ENCODE measurements around the gene NFATC3. TPM values are rescaled to one million over a fixed set of nuclear protein-coding genes. Genes with fewer than 3 reads are reported as not detected.

The NFATC3 gene
- total RNA-seq, 1 donor from 2014 or later = 34.2 TPM

GRCh38 chr16:68183046-68183445 is 97.9 kb downstream of the NFATC3 start:
- H3K4me3 Mint-ChIP-seq = no peak overlapping the region
- H3K36me3 ChIP-seq = peaks cover 7% of the 10 kb centered on the region
- no peaks in the 10 kb centered on the region for H3K27me3 ChIP-seq
- no peaks in the 10 kb centered on the region for H3K79me2 ChIP-seq (ENCODE audit: low read depth)
- peaks cover 40% of the 10 kb centered on the region for H3K36me3 Mint-ChIP-seq
- TF ChIP-seq EZH2 (IDR thresholded peaks at IDR 0.05) (no peak), EZH2phosphoT487 (IDR thresholded peaks at IDR 0.05) (no peak)
- TF ChIP-seq, protein P1, sequence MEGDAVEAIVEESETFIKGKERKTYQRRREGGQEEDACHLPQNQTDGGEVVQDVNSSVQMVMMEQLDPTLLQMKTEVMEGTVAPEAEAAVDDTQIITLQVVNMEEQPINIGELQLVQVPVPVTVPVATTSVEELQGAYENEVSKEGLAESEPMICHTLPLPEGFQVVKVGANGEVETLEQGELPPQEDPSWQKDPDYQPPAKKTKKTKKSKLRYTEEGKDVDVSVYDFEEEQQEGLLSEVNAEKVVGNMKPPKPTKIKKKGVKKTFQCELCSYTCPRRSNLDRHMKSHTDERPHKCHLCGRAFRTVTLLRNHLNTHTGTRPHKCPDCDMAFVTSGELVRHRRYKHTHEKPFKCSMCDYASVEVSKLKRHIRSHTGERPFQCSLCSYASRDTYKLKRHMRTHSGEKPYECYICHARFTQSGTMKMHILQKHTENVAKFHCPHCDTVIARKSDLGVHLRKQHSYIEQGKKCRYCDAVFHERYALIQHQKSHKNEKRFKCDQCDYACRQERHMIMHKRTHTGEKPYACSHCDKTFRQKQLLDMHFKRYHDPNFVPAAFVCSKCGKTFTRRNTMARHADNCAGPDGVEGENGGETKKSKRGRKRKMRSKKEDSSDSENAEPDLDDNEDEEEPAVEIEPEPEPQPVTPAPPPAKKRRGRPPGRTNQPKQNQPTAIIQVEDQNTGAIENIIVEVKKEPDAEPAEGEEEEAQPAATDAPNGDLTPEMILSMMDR (IDR thresholded peaks at IDR 0.05) = no peak
- H3F3A ChIP-seq (ENCODE audit: low read depth) = no peaks in the 10 kb centered on the region
- no peak overlapping the region for H3K9ac ChIP-seq
- H3K4me1 ChIP-seq = no peaks in the 10 kb centered on the region
- H3K4me3 ChIP-seq = no peak overlapping the region
- no peak overlapping the region for H3K27ac ChIP-seq
- H3K9me3 Mint-ChIP-seq = peaks cover 2% of the 10 kb centered on the region
- no peaks in the 10 kb centered on the region for H4K20me1 ChIP-seq (ENCODE audit: low read depth)
- H3K4me1 Mint-ChIP-seq = no peaks in the 10 kb centered on the region
- H2AFZ ChIP-seq (replicated peaks) = no peak overlapping the region
- H3K27me3 Mint-ChIP-seq (ENCODE audit: insufficient read depth, low read depth) = no peaks in the 10 kb centered on the region
- H3K9me3 ChIP-seq (ENCODE audit: low read depth) = no peaks in the 10 kb centered on the region
- no peak for DNase-seq (ENCODE audit: low spot score)
- H3K4me2 ChIP-seq = no peak overlapping the region
- H3K27ac Mint-ChIP-seq = no peak overlapping the region

DNA sequence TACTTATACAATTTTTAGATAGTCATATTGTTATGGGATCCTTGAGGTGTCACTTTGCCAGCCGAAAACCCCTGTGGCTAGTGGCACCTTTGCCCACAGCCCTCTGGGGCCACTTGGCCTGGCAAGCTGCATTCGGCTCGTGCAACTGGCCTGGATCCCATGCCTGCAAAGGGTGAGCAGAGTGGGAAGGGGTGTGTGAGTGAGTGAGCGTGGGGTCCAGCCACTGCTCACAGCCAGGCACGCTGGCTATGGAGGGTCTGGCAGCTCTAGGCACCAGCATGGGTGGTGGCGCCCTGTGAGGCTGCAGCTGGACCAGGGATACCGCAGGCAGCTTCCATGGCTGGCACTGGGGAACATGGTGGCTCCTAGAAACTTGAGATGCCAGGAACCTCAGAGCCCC is 101.7 kb downstream of the NFATC3 start:
- TF ChIP-seq EZH2 (IDR thresholded peaks at IDR 0.05) = no peak
- TF ChIP-seq, protein P1 (IDR thresholded peaks at IDR 0.05) = no peak
- TF ChIP-seq EZH2phosphoT487 (IDR thresholded peaks at IDR 0.05) = no peak
- no peaks in the 10 kb centered on the region for H3K4me1 ChIP-seq
- no peak overlapping the region for H3K4me2 ChIP-seq
- no peak overlapping the region for H3K4me3 Mint-ChIP-seq
- no peak overlapping the region for H2AFZ ChIP-seq (replicated peaks)
- H3K36me3 ChIP-seq = peaks cover 7% of the 10 kb centered on the region
- H3K4me3 ChIP-seq = no peak overlapping the region
- H3K36me3 Mint-ChIP-seq = peaks cover 47% of the 10 kb centered on the region
- no peaks in the 10 kb centered on the region for H3K9me3 ChIP-seq (ENCODE audit: low read depth)
- no peak overlapping the region for H3K9ac ChIP-seq
- no peak overlapping the region for H3K27ac ChIP-seq
- H3K27me3 Mint-ChIP-seq (ENCODE audit: insufficient read depth, low read depth) = no peaks in the 10 kb centered on the region
- no peaks in the 10 kb centered on the region for H3K27me3 ChIP-seq
- H3K4me1 Mint-ChIP-seq = no peaks in the 10 kb centered on the region
- no peak overlapping the region for H3K27ac Mint-ChIP-seq
- no peak for DNase-seq (ENCODE audit: low spot score)
- H3K9me3 Mint-ChIP-seq = peaks cover 2% of the 10 kb centered on the region
- no peaks in the 10 kb centered on the region for H3F3A ChIP-seq (ENCODE audit: low read depth)
- no peaks in the 10 kb centered on the region for H4K20me1 ChIP-seq (ENCODE audit: low read depth)
- H3K79me2 ChIP-seq (ENCODE audit: low read depth) = no peaks in the 10 kb centered on the region

- Histone ChIP-seq H3K4me3 (no peak overlapping the region), H3K4me2 (no peak overlapping the region)
- peaks cover 2% of the 10 kb centered on the region for H3K9me3 Mint-ChIP-seq
Measured at GRCh38 chr16:68187505-68187904, 102.3 kb downstream of the NFATC3 start.

More at GRCh38 chr16:68187505-68187904, 102.3 kb downstream of the NFATC3 start:
- H3K9ac ChIP-seq = no peak overlapping the region
- H3K27me3 ChIP-seq = no peaks in the 10 kb centered on the region
- no peaks in the 10 kb centered on the region for H3K4me1 ChIP-seq
- no peak for DNase-seq (ENCODE audit: low spot score)
- no peaks in the 10 kb centered on the region for H3F3A ChIP-seq (ENCODE audit: low read depth)
- H3K79me2 ChIP-seq (ENCODE audit: low read depth) = no peaks in the 10 kb centered on the region
- no peaks in the 10 kb centered on the region for H3K27me3 Mint-ChIP-seq (ENCODE audit: insufficient read depth, low read depth)
- H3K27ac Mint-ChIP-seq = no peak overlapping the region
- no peak overlapping the region for H3K4me3 Mint-ChIP-seq
- no peak overlapping the region for H2AFZ ChIP-seq (replicated peaks)
- H3K4me1 Mint-ChIP-seq = no peaks in the 10 kb centered on the region
- H3K36me3 Mint-ChIP-seq = peaks cover 44% of the 10 kb centered on the region
- H3K9me3 ChIP-seq (ENCODE audit: low read depth) = no peaks in the 10 kb centered on the region
- H3K36me3 ChIP-seq = peaks cover 7% of the 10 kb centered on the region
- TF ChIP-seq, protein P1 (IDR thresholded peaks at IDR 0.05) = no peak
- TF ChIP-seq EZH2 (IDR thresholded peaks at IDR 0.05) (no peak), EZH2phosphoT487 (IDR thresholded peaks at IDR 0.05) (no peak)
- no peak overlapping the region for H3K27ac ChIP-seq
- no peaks in the 10 kb centered on the region for H4K20me1 ChIP-seq (ENCODE audit: low read depth)

All from neural progenitor cell (in vitro differentiated cells).